Measurements from ENCODE around the gene CFL2. TPM values are rescaled to one million over a fixed set of nuclear protein-coding genes. Genes with fewer than 3 reads are reported as not detected.
A peak's percentile ranks its signal among the peaks of the same experiment; 100 is the strongest.

Gene CFL2
- total RNA-seq, 4 donors from 2014 or later, result 4.5 to 58.7 (median 10.0) TPM

DNA sequence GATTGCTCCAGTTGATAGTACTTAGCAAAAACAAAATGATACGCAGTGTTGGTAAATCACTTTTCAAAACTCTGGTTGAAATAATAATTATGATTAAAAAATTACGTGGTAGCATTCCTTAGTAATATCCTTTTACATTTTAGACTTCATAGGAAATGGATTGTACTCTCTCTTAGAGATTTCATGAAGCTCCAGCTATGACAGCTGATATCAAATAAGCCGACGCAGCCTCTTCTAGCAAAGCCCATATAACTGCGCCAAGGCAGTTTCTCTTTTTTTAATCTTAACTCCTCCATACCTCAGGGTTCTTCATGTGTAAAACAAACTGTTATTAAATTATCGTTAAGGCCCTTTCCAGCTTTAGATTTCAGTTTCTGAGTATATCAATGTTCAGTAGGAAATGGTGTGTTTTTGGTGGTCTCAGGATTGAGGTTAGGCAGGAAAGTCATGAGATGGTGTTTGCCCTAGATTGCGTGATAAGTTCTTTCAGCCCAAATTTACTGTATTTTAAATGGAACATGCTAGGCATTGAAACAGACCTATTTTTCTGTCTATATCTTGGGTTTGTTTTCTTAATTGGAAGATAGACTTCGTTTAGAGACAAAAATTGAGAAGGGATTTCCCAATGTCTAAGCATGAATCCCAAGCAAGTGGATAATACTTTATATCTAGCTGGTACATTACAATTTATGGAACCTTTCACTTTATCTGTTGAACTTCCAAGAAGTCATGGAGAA lies 902 bp upstream of the CFL2 start:
- no peak for DNase-seq
- intact Hi-C loops (cut with DNase I), result no loop called here
- WGBS, 2 donors, result 40 to 43% methylated on average over 8 of the region's 8 CpGs
- Histone ChIP-seq H3K27me3 (no peaks in the 10 kb centered on the region), H3K4me1 (peaks cover 0 to 49% (median 6%) of the 10 kb centered on the region in 3 donors), H3K9me3 (no peaks in the 10 kb centered on the region), H3K4me3 (peak overlapping the region; percentile 70 to 93 (median 86)), H3K36me3 (peaks cover 0 to 11% (median 0%) of the 10 kb centered on the region in 3 donors), H3K27ac (peak overlapping the region; percentile 87 to 98 (median 96))
- TF ChIP-seq POLR2A (IDR thresholded peaks at IDR 0.05), result no peak
- TF ChIP-seq, protein P1, sequence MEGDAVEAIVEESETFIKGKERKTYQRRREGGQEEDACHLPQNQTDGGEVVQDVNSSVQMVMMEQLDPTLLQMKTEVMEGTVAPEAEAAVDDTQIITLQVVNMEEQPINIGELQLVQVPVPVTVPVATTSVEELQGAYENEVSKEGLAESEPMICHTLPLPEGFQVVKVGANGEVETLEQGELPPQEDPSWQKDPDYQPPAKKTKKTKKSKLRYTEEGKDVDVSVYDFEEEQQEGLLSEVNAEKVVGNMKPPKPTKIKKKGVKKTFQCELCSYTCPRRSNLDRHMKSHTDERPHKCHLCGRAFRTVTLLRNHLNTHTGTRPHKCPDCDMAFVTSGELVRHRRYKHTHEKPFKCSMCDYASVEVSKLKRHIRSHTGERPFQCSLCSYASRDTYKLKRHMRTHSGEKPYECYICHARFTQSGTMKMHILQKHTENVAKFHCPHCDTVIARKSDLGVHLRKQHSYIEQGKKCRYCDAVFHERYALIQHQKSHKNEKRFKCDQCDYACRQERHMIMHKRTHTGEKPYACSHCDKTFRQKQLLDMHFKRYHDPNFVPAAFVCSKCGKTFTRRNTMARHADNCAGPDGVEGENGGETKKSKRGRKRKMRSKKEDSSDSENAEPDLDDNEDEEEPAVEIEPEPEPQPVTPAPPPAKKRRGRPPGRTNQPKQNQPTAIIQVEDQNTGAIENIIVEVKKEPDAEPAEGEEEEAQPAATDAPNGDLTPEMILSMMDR (IDR thresholded peaks at IDR 0.05), result no peak

DNA sequence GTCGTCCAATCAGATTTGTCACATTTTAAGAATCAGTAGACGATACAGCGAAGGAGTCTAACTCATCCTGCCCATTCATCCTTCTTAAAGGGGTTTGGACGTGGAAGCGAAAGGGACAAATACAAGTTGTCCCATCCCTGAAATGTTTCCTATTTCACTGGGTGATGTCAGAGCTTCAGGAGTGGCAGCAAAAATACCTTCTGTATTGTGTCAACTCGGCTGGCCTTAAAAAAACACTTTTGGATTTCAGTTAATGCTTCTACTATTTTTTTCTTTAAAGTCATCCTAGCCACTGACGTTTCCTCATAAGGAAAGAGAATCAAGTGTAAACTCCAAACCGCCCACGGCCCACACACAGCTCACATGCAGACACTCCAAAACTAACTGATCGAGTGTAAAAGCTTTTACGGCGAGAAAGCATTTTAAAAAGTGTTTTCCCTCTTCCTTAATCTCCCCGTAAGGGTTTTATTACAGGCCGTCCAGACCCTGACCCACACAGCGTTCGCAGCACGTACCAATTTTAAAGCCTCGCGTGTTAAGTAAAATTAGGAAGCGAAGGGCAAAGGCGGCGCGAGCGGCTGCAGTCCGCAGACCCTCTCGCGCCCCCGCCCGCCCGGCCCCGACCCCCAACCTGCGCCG lies 593 bp downstream of the CFL2 start:
- WGBS, 2 donors, result 2 to 6% methylated on average over 15 to 25 of the region's 33 CpGs
- TF ChIP-seq, protein P1 (IDR thresholded peaks at IDR 0.05), result no peak
- TF ChIP-seq POLR2A (IDR thresholded peaks at IDR 0.05), result peak in 1 of 4 donors; percentile 32
- Histone ChIP-seq H3K27ac (peak overlapping the region; percentile 87 to 98 (median 96)), H3K4me1 (peaks cover 0 to 54% (median 6%) of the 10 kb centered on the region in 3 donors), H3K9me3 (no peaks in the 10 kb centered on the region), H3K27me3 (no peaks in the 10 kb centered on the region), H3K36me3 (peaks cover 0 to 11% (median 0%) of the 10 kb centered on the region in 3 donors), H3K4me3 (peak overlapping the region; percentile 70 to 93 (median 86))
- DNase-seq, result no peak
- intact Hi-C loops (cut with DNase I), result no loop called here

DNA sequence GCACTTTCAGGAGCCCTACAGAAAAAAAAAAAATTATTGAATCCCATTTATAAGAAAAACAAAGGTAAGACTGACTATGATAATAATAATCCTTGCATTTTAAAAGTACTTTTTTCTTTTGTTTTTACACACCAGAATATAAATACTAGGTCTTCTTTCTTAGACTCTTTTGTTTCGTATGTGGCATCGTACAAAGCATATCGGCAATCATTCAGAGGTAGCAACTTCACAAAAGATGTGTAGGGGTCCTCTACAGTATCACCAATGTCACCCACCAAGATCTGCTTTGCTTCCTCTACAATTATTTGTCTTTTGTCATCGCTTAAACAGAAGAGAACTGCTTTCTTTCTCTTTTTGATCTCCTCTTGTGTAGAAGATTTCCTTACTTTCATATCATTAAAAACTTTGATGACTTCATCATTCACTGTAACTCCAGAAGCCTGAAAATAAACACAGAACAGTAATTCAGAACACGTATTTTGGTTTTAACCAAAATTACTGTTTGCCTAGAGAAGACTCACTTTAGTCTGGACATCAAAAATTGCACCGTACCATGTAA lies 1.2 kb downstream of the CFL2 start:
- peak overlapping the region; percentile 87 to 98 (median 96) for H3K27ac ChIP-seq
- peaks cover 0 to 11% (median 0%) of the 10 kb centered on the region in 3 donors for H3K36me3 ChIP-seq
- peaks cover 0 to 60% (median 6%) of the 10 kb centered on the region in 3 donors for H3K4me1 ChIP-seq
- no peak for DNase-seq
- intact Hi-C loops (cut with DNase I), result no loop called here
- no peaks in the 10 kb centered on the region for H3K27me3 ChIP-seq
- 52 to 57% methylated on average over 6 of the region's 6 CpGs for WGBS, 2 donors
- peak overlapping the region; percentile 70 to 93 (median 86) for H3K4me3 ChIP-seq
- TF ChIP-seq, protein P1 (IDR thresholded peaks at IDR 0.05), result no peak
- TF ChIP-seq POLR2A (IDR thresholded peaks at IDR 0.05), result no peak
- H3K9me3 ChIP-seq, result no peaks in the 10 kb centered on the region

DNA sequence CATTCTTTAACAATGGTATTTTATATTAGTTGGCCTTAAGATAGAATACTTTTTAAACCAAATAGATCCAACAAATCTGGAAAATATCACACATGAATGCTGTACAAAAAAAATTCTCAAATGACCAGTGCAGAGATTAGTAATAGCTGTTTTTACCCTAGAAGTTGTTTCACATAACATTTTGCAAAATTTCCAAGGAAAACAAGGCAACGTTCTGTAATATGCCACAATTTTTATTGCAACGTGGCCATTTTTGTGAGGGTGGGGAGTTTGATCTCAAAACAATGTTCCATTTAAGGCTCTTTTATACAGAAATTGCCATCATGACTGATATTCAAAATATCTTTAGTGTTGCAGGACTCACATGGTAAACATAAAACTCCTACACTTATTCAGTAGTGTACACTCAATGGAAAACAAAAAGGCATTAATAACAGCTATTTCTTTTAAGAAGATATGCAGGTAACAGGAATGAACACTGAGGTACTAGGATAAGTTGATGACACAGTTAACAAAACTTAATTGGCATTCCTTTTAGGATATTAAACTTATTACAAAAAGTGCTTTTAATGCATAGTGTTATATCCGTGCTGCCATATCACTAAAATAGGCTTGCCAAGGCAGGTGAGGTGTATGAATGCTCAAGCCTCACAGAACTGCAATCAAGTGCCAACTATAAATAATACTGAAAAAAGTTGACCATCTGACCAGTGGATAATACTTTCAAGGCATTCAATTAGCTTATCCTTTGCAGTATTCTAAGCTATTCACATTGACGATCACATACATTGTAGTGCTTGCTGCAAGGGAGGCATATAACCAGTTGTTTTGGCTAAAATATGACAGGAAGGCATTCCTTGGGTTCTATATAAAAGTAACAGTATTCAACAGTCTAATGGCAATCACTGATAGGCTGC lies 2.3 kb downstream of the CFL2 start:
- intact Hi-C loops (cut with DNase I), result no loop called here
- Histone ChIP-seq H3K27me3 (no peaks in the 10 kb centered on the region), H3K4me1 (peaks cover 0 to 69% (median 6%) of the 10 kb centered on the region in 3 donors), H3K9me3 (no peaks in the 10 kb centered on the region), H3K4me3 (peak overlapping the region in 2 of 4 donors; percentile 12 to 13), H3K27ac (peak overlapping the region in 3 of 4 donors; percentile 71 to 97 (median 94)), H3K36me3 (peaks cover 0 to 11% (median 0%) of the 10 kb centered on the region in 3 donors)
- TF ChIP-seq, protein P1 (IDR thresholded peaks at IDR 0.05), result no peak
- TF ChIP-seq POLR2A (IDR thresholded peaks at IDR 0.05), result no peak
- DNase-seq, result no peak
- 76 to 79% methylated on average over 4 of the region's 4 CpGs for WGBS, 2 donors

All from esophagus squamous epithelium (tissue), 5 donors.